IMR-90 (cell line): ENCODE results near the gene MCM5. TPM values are rescaled to one million over a fixed set of nuclear protein-coding genes. Genes with fewer than 3 reads are reported as not detected.
A peak's percentile ranks its signal among the peaks of the same experiment; 100 is the strongest.

ENCODE experiments used
- ATAC-seq: fragments of 200-7000 bp; cut with Tn5 transposase; 2 replicates; pipeline ENCODE4 v1.9.1; 2020; ENCODE audit warnings: low read depth, mild to moderate bottlenecking, moderate library complexity
- BruUV-seq: library from RNA; stranded (reverse); fragments of 400-500 nt; replicated peaks from 2 replicates; lab custom pipeline; 2021; lab: Mats Ljungman, UMichigan
- CTCF ChIA-PET: fragments of 300-600 bp; formaldehyde crosslinking; extraction: SDS; loops from one replicate; lab custom pipeline; 2021; ENCODE audit warnings: antibody characterized with exemption; lab: Yijun Ruan, JAX
- POLR2A ChIA-PET: fragments of 300-600 bp; sonication (Branson Sonifier 250); formaldehyde crosslinking; loops from one replicate; lab custom pipeline; 2022; ENCODE audit warnings: antibody characterized with exemption; ENCODE audit not compliant: unreplicated experiment; lab: Charles Lee
- DNase-seq: peaks from one replicate; pipeline ENCODE4 v3.0.0; 2013
- H2AFZ ChIP-seq: replicated peaks from 2 replicates; pipeline ENCODE3; 2013; ENCODE audit warnings: low read length, mild to moderate bottlenecking; ENCODE audit not compliant: poor library complexity
- H2AK5ac ChIP-seq: 2 replicates; pipeline ENCODE4 v1.6.1; 2013; ENCODE audit warnings: low read depth, low read length, inconsistent platforms
- H2AK9ac ChIP-seq: replicated peaks from 2 replicates; pipeline ENCODE3; 2013; ENCODE audit warnings: mild to moderate bottlenecking, low read depth, low read length, moderate library complexity; ENCODE audit not compliant: poor library complexity
- H2BK120ac ChIP-seq: 2 replicates; pipeline ENCODE4 v1.6.1; 2013; ENCODE audit warnings: low read depth, low read length, inconsistent platforms
- H2BK15ac ChIP-seq: 3 replicates; pipeline ENCODE4 v1.6.1; 2013; ENCODE audit warnings: low read depth, low read length, inconsistent platforms
- H2BK20ac ChIP-seq: 2 replicates; pipeline ENCODE4 v1.6.1; 2013; ENCODE audit warnings: low read depth, mild to moderate bottlenecking, inconsistent platforms, low read length, moderate library complexity
- H2BK5ac ChIP-seq: 2 replicates; pipeline ENCODE4 v1.6.1; 2013; ENCODE audit warnings: mild to moderate bottlenecking, low read depth, low read length, inconsistent platforms; ENCODE audit not compliant: poor library complexity, severe bottlenecking
- H3K14ac ChIP-seq: replicated peaks from 2 replicates; pipeline ENCODE4 v1.6.1; 2013; ENCODE audit warnings: low read depth, low read length, inconsistent platforms
- H3K18ac ChIP-seq: 2 replicates; pipeline ENCODE4 v1.6.1; 2013; ENCODE audit warnings: low read depth, low read length, control low read depth
- H3K23ac ChIP-seq: 2 replicates; pipeline ENCODE4 v1.6.1; 2013; ENCODE audit warnings: low read depth, low read length, inconsistent platforms
- H3K27ac ChIP-seq: 2 replicates; pipeline ENCODE4 v1.5.1; 2013; ENCODE audit warnings: mild to moderate bottlenecking, control low read depth, low read length; ENCODE audit not compliant: insufficient read depth
- H3K27me3 ChIP-seq: 2 replicates; pipeline ENCODE4 v1.6.1; 2013; ENCODE audit warnings: low read length; ENCODE audit not compliant: control insufficient read depth, insufficient read depth
- H3K36me3 ChIP-seq: 2 replicates; pipeline ENCODE4 v1.6.1; 2013; ENCODE audit warnings: low read length, mixed read lengths; ENCODE audit not compliant: control insufficient read depth, insufficient read depth
- H3K4ac ChIP-seq: 2 replicates; pipeline ENCODE4 v1.6.1; 2013; ENCODE audit warnings: low read depth, low read length, inconsistent platforms
- H3K4me1 ChIP-seq: 2 replicates; pipeline ENCODE4 v1.6.1; 2013; ENCODE audit warnings: low read length, mixed read lengths; ENCODE audit not compliant: control insufficient read depth, insufficient read depth
- H3K4me2 ChIP-seq: 2 replicates; pipeline ENCODE4 v1.6.1; 2013; ENCODE audit warnings: low read depth, mild to moderate bottlenecking, control low read depth, low read length, moderate library complexity
- H3K4me3 ChIP-seq: 2 replicates; pipeline ENCODE4 v1.5.1; 2013; ENCODE audit warnings: low read depth, mild to moderate bottlenecking, control low read depth, low read length, moderate library complexity; ENCODE audit not compliant: insufficient read depth
- H3K56ac ChIP-seq: 2 replicates; pipeline ENCODE4 v1.6.1; 2013; ENCODE audit warnings: low read length, inconsistent platforms; ENCODE audit not compliant: insufficient read depth; ENCODE audit errors: extremely low read depth
- H3K79me1 ChIP-seq, 2 experiments: 2 replicates each; pipeline ENCODE4 v1.6.1; 2013; ENCODE audit warnings: low read length in 2 of 2, inconsistent platforms in 1 of 2, low read depth in 1 of 2
- H3K9ac ChIP-seq: 2 replicates; pipeline ENCODE4 v1.6.1; 2013; ENCODE audit warnings: low read depth, low read length, control low read depth
- H3K9me1 ChIP-seq: 2 replicates; pipeline ENCODE4 v1.6.1; 2013; ENCODE audit warnings: low read length, inconsistent platforms; ENCODE audit not compliant: insufficient read depth
- H3K9me3 ChIP-seq: 2 replicates; pipeline ENCODE4 v1.6.1; 2013; ENCODE audit warnings: low read length; ENCODE audit not compliant: control insufficient read depth, insufficient read depth
- H4K20me1 ChIP-seq: 2 replicates; pipeline ENCODE4 v1.6.1; 2013; ENCODE audit warnings: low read length, inconsistent platforms; ENCODE audit not compliant: insufficient read depth
- H4K5ac ChIP-seq: 2 replicates; pipeline ENCODE4 v1.6.1; 2013; ENCODE audit warnings: mild to moderate bottlenecking, low read depth, low read length, control low read depth
- H4K8ac ChIP-seq, 2 experiments: 2 replicates each; pipeline ENCODE4 v1.6.1; 2013; ENCODE audit warnings: low read depth in 2 of 2, low read length in 2 of 2, control low read depth in 1 of 2, inconsistent platforms in 1 of 2
- H4K91ac ChIP-seq: 2 replicates; pipeline ENCODE4 v1.6.1; 2013; ENCODE audit warnings: low read depth, low read length, inconsistent platforms; ENCODE audit not compliant: insufficient read depth
- CHD1 ChIP-seq: IDR thresholded peaks from 2 replicates; pipeline ENCODE4 v1.6.1; 2012; ENCODE audit warnings: low read depth, low read length, improper control_type of control experiment
- FOS ChIP-seq: fragments of 150-350 bp; IDR thresholded peaks from 2 replicates; pipeline ENCODE4 v1.6.1; 2016; ENCODE audit warnings: low read depth, low read length
- MAFK ChIP-seq: IDR thresholded peaks from 2 replicates; pipeline ENCODE4 v1.6.1; 2012; ENCODE audit warnings: low read depth, low read length, improper control_type of control experiment
- POLR2A ChIP-seq: IDR thresholded peaks from 2 replicates; pipeline ENCODE4 v1.6.1; 2012; ENCODE audit warnings: mild to moderate bottlenecking, low read depth, low read length
- RAD21 ChIP-seq: IDR thresholded peaks from 2 replicates; pipeline ENCODE4 v1.6.1; 2012; ENCODE audit warnings: low read length, improper control_type of control experiment
- RCOR1 ChIP-seq: IDR thresholded peaks from 2 replicates; pipeline ENCODE4 v1.6.1; 2012; ENCODE audit warnings: mild to moderate bottlenecking, low read length, improper control_type of control experiment; ENCODE audit not compliant: insufficient replicate concordance
- WGBS, 2 experiments: methylation state at CpG; one replicate each; pipeline versions ENCODE4 v1.1.5 to v1.1.7; 2013; ENCODE audit warnings: missing lambda C conversion rate in 2 of 2; ENCODE audit not compliant: insufficient read length in 1 of 2; ENCODE audit errors: extremely low coverage in 2 of 2; 5-methylcytosine and 5-hydroxymethylcytosine counted together
- dilution Hi-C: fragments of 300-500 bp; cut with HindIII; formaldehyde crosslinking; loops from one replicate; pipeline ENCODE4 v1.14.3; 2018; ENCODE audit warnings: low sequenced_read_pairs; ENCODE audit not compliant: unreplicated experiment
- in situ Hi-C: fragments of 300-500 bp; cut with MboI; formaldehyde crosslinking; loops from 3 replicates; pipeline ENCODE4 v1.14.3; 2019; ENCODE audit warnings: low sequenced_read_pairs, inconsistent platforms, mixed read lengths
- intact Hi-C: fragments of 100-400 bp; cut with micrococcal nuclease; formaldehyde crosslinking; loops from 2 replicates; pipeline ENCODE4 v1.10.0; 2022
- polyA plus RNA-seq, 3 experiments: library from polyadenylated mRNA; depleted of rRNA; stranded (reverse); fragments of >200 nt; gene quantifications; 2 replicates each; pipeline ENCODE4 v1.2.3, GENCODE V29; 2012; ENCODE audit warnings: low replicate concordance in 1 of 3
- total RNA-seq: library from RNA; depleted of rRNA; stranded (reverse); fragments of >200 nt; gene quantifications from 2 replicates; pipeline ENCODE4 v1.2.3, GENCODE V29; 2012
- TF ChIP-seq, protein P1 (sequence below): conservative IDR thresholded peaks from 2 replicates; pipeline ENCODE4 v1.5.1; 2012; ENCODE audit warnings: mild to moderate bottlenecking, low read depth, low read length, improper control_type of control experiment

The MCM5 gene
- total and polyA plus RNA-seq, 2 of the 4 experiments (the other 2 are of a cell fraction), result 43.0 to 58.6 TPM

DNA sequence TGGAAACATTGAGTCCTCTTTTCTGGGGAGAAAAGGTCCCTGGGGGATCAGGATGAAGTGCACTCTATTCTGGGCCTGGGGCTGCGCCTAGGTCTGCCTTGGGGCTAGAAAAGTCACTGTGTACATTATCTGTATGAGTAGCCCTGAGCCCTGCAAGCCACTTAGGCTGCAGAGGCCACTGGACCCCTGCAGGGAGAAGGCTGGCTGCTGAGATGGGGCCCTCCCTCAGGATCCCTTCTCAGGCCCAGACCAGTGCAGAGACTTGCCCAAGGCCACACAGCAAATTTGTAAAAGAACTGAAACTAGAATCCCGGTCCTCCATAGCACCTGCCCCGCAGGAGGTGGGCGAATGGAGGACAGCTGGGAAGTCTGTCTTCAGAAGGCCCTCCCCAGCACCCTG, 45.9 kb upstream of the MCM5 start:
- Histone ChIP-seq H3K4me1 (peaks cover 15% of the 10 kb centered on the region), H3K4me2 (no peak overlapping the region), H3K9me1 (peaks cover 2% of the 10 kb centered on the region; the same call in 1 of the 2 replicates), H3K4me3 (no peak overlapping the region), H2BK5ac (no peak overlapping the region), H3K4ac (no peak overlapping the region), H4K5ac (no peak overlapping the region), H3K36me3 (no peaks in the 10 kb centered on the region), H3K23ac (no peak overlapping the region), H3K14ac (no peak overlapping the region), H3K9me3 (no peaks in the 10 kb centered on the region), H2AK5ac (no peak overlapping the region), H4K8ac (no peak overlapping the region), H3K18ac (no peak overlapping the region), H3K27me3 (no peaks in the 10 kb centered on the region), H2BK15ac (no peak overlapping the region), H2AK9ac (no peak overlapping the region), H3K27ac (no peak overlapping the region), H3K79me1 (no peaks in the 10 kb centered on the region), H2BK20ac (no peak overlapping the region), H2BK120ac (no peak overlapping the region), H4K20me1 (no peaks in the 10 kb centered on the region), H3K56ac (no peak overlapping the region), H2AFZ (no peak overlapping the region), H4K91ac (0 out of 2 replicates have a peak overlapping the region, but pooled peaks have one; percentile 5), H3K9ac (no peak overlapping the region)
- ChIA-PET CTCF (interaction anchor here (0.6 to 1.1 kb wide), 2 partner anchors 55 to 163 kb away, joined by 3 to 4 read pairs; no protein-coding TSS in a partner anchor), POLR2A (no interaction called here)
- dilution Hi-C loops, result no loop called here
- intact Hi-C loops, result loop anchor here (5.0 kb wide), 2 partner anchors 383 to 563 kb away; no protein-coding TSS in a partner anchor
- ATAC-seq (no peak), DNase-seq (no peak)
- BruUV-seq, result no TSS peak
- WGBS, 2 experiments, result no CpG with 5 or more reads among the region's 4 CpGs
- in situ Hi-C loops, result loop anchor here (5.0 to 10.0 kb wide), 2 partner anchors 233 to 771 kb away; no protein-coding TSS in a partner anchor
- no peak for TF ChIP-seq RAD21
- TF ChIP-seq, protein P1, sequence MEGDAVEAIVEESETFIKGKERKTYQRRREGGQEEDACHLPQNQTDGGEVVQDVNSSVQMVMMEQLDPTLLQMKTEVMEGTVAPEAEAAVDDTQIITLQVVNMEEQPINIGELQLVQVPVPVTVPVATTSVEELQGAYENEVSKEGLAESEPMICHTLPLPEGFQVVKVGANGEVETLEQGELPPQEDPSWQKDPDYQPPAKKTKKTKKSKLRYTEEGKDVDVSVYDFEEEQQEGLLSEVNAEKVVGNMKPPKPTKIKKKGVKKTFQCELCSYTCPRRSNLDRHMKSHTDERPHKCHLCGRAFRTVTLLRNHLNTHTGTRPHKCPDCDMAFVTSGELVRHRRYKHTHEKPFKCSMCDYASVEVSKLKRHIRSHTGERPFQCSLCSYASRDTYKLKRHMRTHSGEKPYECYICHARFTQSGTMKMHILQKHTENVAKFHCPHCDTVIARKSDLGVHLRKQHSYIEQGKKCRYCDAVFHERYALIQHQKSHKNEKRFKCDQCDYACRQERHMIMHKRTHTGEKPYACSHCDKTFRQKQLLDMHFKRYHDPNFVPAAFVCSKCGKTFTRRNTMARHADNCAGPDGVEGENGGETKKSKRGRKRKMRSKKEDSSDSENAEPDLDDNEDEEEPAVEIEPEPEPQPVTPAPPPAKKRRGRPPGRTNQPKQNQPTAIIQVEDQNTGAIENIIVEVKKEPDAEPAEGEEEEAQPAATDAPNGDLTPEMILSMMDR, result no peak
- TF ChIP-seq MAFK, result no peak
- TF ChIP-seq POLR2A, result no peak
- TF ChIP-seq CHD1, result no peak
- no peak for TF ChIP-seq RCOR1
- TF ChIP-seq FOS, result no peak
